DND-41 (cell line): ENCODE data around the gene SLC25A45.

Experiments
- ATAC-seq: fragments of 200-7000 bp; cut with Tn5 transposase; 3 replicates; pipeline ENCODE4 v1.9.1; 2021; ENCODE audit warnings: low read depth; ENCODE audit not compliant: insufficient read depth
- DNase-seq: peaks from one replicate; pipeline ENCODE4 v3.0.0-alpha.2; 2020
- H2AFZ ChIP-seq: 2 replicates; pipeline ENCODE4 v1.6.0; 2012; ENCODE audit warnings: low read depth, low read length
- H3K27ac ChIP-seq: 2 replicates; pipeline ENCODE4 v1.5.1; 2012; ENCODE audit warnings: low read length, inconsistent platforms
- H3K27me3 ChIP-seq: fragments of 200-600 bp; sonication (generic); 2 replicates; pipeline ENCODE4 v1.6.0; 2012; ENCODE audit warnings: low read length, mild to moderate bottlenecking, inconsistent platforms; ENCODE audit not compliant: insufficient read depth, poor library complexity
- H3K36me3 ChIP-seq: 2 replicates; pipeline ENCODE4 v1.5.1; 2012; ENCODE audit warnings: low read length, inconsistent platforms; ENCODE audit not compliant: insufficient read depth
- H3K4me1 ChIP-seq: 2 replicates; pipeline ENCODE4 v1.5.1; 2012; ENCODE audit warnings: mild to moderate bottlenecking, low read length; ENCODE audit not compliant: insufficient read depth
- H3K4me2 ChIP-seq: 2 replicates; pipeline ENCODE4 v1.6.0; 2012; ENCODE audit warnings: mild to moderate bottlenecking, moderate library complexity, low read length, inconsistent platforms; ENCODE audit not compliant: insufficient read depth
- H3K4me3 ChIP-seq, 2 experiments: fragments of 200-600 bp in 1 of 2; shearing (Covaris generic) in 1 of 2; 2 replicates each; pipeline ENCODE4 v1.5.1; 2012 to 2016; ENCODE audit warnings: inconsistent platforms in 2 of 2, low read length in 2 of 2, mild to moderate bottlenecking in 2 of 2, low read depth in 1 of 2, moderate library complexity in 1 of 2
- H3K79me2 ChIP-seq: 2 replicates; pipeline ENCODE4 v1.6.0; 2012; ENCODE audit warnings: low read length, inconsistent platforms; ENCODE audit not compliant: insufficient read depth
- H3K9ac ChIP-seq: 2 replicates; pipeline ENCODE4 v1.6.0; 2012; ENCODE audit warnings: low read depth, mild to moderate bottlenecking, inconsistent platforms, low read length, moderate library complexity
- H3K9me3 ChIP-seq: 2 replicates; pipeline ENCODE4 v1.5.1; 2012; ENCODE audit warnings: low read length, moderate library complexity, mild to moderate bottlenecking, inconsistent platforms; ENCODE audit not compliant: insufficient read depth, severe bottlenecking
- H4K20me1 ChIP-seq: 2 replicates; pipeline ENCODE4 v1.6.0; 2012; ENCODE audit warnings: low read length; ENCODE audit not compliant: insufficient read depth
- EZH2 ChIP-seq: IDR thresholded peaks from 3 replicates; pipeline ENCODE4 v1.6.1; 2012; ENCODE audit warnings: borderline replicate concordance, low read depth, mild to moderate bottlenecking, moderate library complexity, low read length, inconsistent platforms; ENCODE audit not compliant: severe bottlenecking

SLC25A45 gene

DNA sequence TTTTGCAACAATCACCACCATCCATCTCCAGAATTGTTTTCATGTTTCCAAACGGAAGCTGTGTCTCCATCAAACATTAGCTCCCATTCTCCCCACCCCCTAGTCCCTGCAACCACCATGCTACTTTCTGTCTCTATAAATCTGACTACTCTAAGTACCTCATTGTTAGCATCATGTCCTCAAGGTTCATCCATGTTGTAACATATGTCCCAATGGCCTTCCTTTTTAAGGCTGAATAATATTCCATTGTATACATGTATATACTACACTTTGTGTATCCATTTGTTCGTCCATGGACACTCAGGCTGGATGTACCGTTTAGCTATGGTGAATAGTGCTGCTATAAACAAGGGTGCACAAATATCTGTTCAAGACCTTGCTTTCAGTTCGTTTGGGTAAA, 57.0 kb downstream of the SLC25A45 start:
- Histone ChIP-seq H4K20me1 (no peaks in the 10 kb centered on the region), H3K79me2 (no peaks in the 10 kb centered on the region), H2AFZ (no peak overlapping the region), H3K27me3 (no peaks in the 10 kb centered on the region), H3K36me3 (no peaks in the 10 kb centered on the region), H3K4me3 (no peak overlapping the region), H3K4me1 (peaks cover 4% of the 10 kb centered on the region; the same call in 1 of the 2 replicates), H3K9ac (no peak overlapping the region), H3K27ac (no peak overlapping the region), H3K4me2 (no peak overlapping the region), H3K9me3 (no peaks in the 10 kb centered on the region)
- ATAC-seq (no peak), DNase-seq (no peak)
- TF ChIP-seq EZH2, result no peak
